GM12892 (cell line): ENCODE data around the gene TPD52L1.

ENCODE experiments used
- POLR2A ChIP-seq: IDR thresholded peaks from 2 replicates; pipeline ENCODE4 v1.6.1; 2011; ENCODE audit warnings: low read depth, low read length, control low read depth
- POLR2AphosphoS5 ChIP-seq: IDR thresholded peaks from 2 replicates; pipeline ENCODE4 v1.6.1; 2011; ENCODE audit warnings: low read depth, low read length, control low read depth
- TAF1 ChIP-seq: IDR thresholded peaks from 2 replicates; pipeline ENCODE4 v1.6.1; 2011; ENCODE audit warnings: low read depth, mild to moderate bottlenecking, control low read depth, low read length, borderline replicate concordance

- TF ChIP-seq POLR2A, result no peak
- no peak for TF ChIP-seq TAF1
- no peak for TF ChIP-seq POLR2AphosphoS5
Measured at GRCh38 chr6:125123051-125123450, 30.5 kb upstream of the TPD52L1 start.
